Stomach (tissue), 4 donors: ENCODE data around the gene SYT6.

Source experiments
- CTCF ChIP-seq, 7 experiments: fragments of 450-650 bp in 4 of 7; fragments of 200-600 bp in 3 of 7; sonication (generic) in 3 of 7; IDR thresholded peaks; one replicate each; pipeline ENCODE4 v1.5.1; 2016 to 2019; ENCODE audit warnings: antibody characterized with exemption in 7 of 7, control low read depth in 2 of 7, mild to moderate bottlenecking in 1 of 7
- POLR2A ChIP-seq, 4 donors: fragments of 450-650 bp; IDR thresholded peaks; one replicate each; pipeline ENCODE4 v1.6.1; 2016; ENCODE audit warnings: antibody characterized with exemption in 4 of 4, control low read depth in 2 of 4, mild to moderate bottlenecking in 1 of 4, moderate library complexity in 1 of 4
- POLR2AphosphoS5 ChIP-seq, 3 donors: sonication (generic); formaldehyde crosslinking; IDR thresholded peaks; one replicate each; pipeline ENCODE4 v1.6.1; 2016; ENCODE audit warnings: antibody characterized with exemption in 3 of 3

DNA sequence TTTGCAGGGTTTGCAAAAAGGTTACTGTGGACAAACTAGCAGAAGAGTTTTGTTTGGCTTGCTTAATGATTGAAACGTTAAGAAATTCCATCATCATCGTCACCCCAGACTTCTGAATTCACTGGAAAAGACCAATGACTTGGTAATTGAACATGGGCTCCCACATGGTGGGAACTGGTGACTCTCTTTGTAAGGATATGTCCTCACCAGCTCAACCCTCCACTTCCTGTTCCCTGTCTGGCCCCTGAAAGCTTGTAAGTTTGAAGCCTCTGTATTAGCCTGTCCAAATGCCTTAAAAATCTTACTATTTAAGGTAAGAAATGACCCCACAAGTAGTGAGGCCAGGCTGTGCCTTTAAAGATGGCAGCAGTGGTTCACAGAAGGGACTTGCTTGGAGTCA is 9.7 kb downstream of the SYT6 start:
- TF ChIP-seq POLR2AphosphoS5 (IDR thresholded peaks at IDR 0.05), result no peak
- TF ChIP-seq CTCF (IDR thresholded peaks at IDR 0.05), result no peak
- TF ChIP-seq POLR2A (IDR thresholded peaks at IDR 0.05), result no peak
